Natural killer cell (primary cell): Measurements from ENCODE around the gene POLR2B. TPM values are rescaled to one million over a fixed set of nuclear protein-coding genes. Genes with fewer than 3 reads are reported as not detected.
A peak's percentile ranks its signal among the peaks of the same experiment; 100 is the strongest.
"Not testable (repeated sequence)": the region's sequence is repeated elsewhere in the genome, so short reads cannot be mapped to it uniquely, and the experiment has no call there.

Source experiments
- ATAC-seq, 3 donors: fragments of 150-1000 bp in 2 of 3; fragments of 200-7000 bp in 1 of 3; cut with Tn5 transposase; 1 replicate in 1 of 3; 2 replicates in 2 of 3; pipeline ENCODE4 v1.10.0; 2021; ENCODE audit warnings: mild to moderate bottlenecking in 2 of 3, moderate library complexity in 2 of 3
- DNase-seq, 2 donors: peaks; one replicate each; pipeline versions ENCODE4 v3.0.0 to v3.0.0-alpha.2; 2013 to 2021; ENCODE audit warnings: mixed read lengths in 1 of 2
- H3K27ac ChIP-seq: one replicate; pipeline ENCODE4 v1.5.1; 2013; ENCODE audit warnings: mild to moderate bottlenecking, low read length
- H3K27me3 ChIP-seq: one replicate; pipeline ENCODE4 v1.6.1; 2013; ENCODE audit warnings: low read length; ENCODE audit not compliant: control insufficient read depth, insufficient read depth
- H3K36me3 ChIP-seq: one replicate; pipeline ENCODE4 v1.6.1; 2013; ENCODE audit warnings: low read length; ENCODE audit not compliant: control insufficient read depth, insufficient read depth
- H3K4me1 ChIP-seq: one replicate; pipeline ENCODE4 v1.6.1; 2013; ENCODE audit warnings: low read length; ENCODE audit not compliant: control insufficient read depth, insufficient read depth
- H3K4me3 ChIP-seq: one replicate; pipeline ENCODE4 v1.5.1; 2013; ENCODE audit warnings: low read length
- H3K9me3 ChIP-seq: one replicate; pipeline ENCODE4 v1.6.1; 2013; ENCODE audit warnings: low read length; ENCODE audit not compliant: control insufficient read depth, insufficient read depth
- H3K27ac Mint-ChIP-seq, 2 donors: one replicate each; pipeline ENCODE4 v1.8.0; 2022; ENCODE audit warnings: mild to moderate bottlenecking in 2 of 2, mixed read lengths in 2 of 2, moderate library complexity in 1 of 2
- H3K27me3 Mint-ChIP-seq, 2 donors: one replicate each; pipeline ENCODE4 v1.8.0; 2022; ENCODE audit warnings: low read depth in 2 of 2, mixed read lengths in 2 of 2
- H3K36me3 Mint-ChIP-seq: one replicate; pipeline ENCODE4 v1.8.0; 2022; ENCODE audit warnings: mixed read lengths
- H3K4me1 Mint-ChIP-seq, 2 donors: one replicate each; pipeline ENCODE4 v1.8.0; 2022; ENCODE audit warnings: mixed read lengths in 2 of 2
- H3K4me3 Mint-ChIP-seq: one replicate; pipeline ENCODE4 v1.8.0; 2022; ENCODE audit warnings: mild to moderate bottlenecking, moderate library complexity, mixed read lengths
- H3K9me3 Mint-ChIP-seq, 2 donors: one replicate each; pipeline ENCODE4 v1.8.0; 2022; ENCODE audit warnings: mixed read lengths in 2 of 2
- CTCF ChIP-seq: fragments of 200-600 bp; IDR thresholded peaks from one replicate; pipeline ENCODE4 v1.8.0; 2022; ENCODE audit warnings: antibody characterized with exemption
- WGBS: methylation state at CpG from one replicate; pipeline ENCODE4 v1.1.7; 2013; ENCODE audit warnings: missing lambda C conversion rate; ENCODE audit not compliant: insufficient coverage; 5-methylcytosine and 5-hydroxymethylcytosine counted together
- intact Hi-C: fragments of 100-400 bp; cut with micrococcal nuclease; formaldehyde crosslinking; loops from one replicate; pipeline ENCODE4 v1.14.2; 2022
- total RNA-seq, 4 donors: library from RNA; stranded (reverse); fragments of 120-200 nt in 1 of 4; gene quantifications; one replicate each; pipeline versions ENCODE4 v1.2.3 to v1.2.4, GENCODE V29; 2013 to 2022

The POLR2B gene
- total RNA-seq, 3 donors from 2014 or later (not counting 1 experiment from before 2014, with no cell fraction given): 108 to 113 (median 110) TPM

- Mint-ChIP-seq H3K27ac (peak overlapping the region in 1 of 2 donors; percentile 8), H3K9me3 (no peaks in the 10 kb centered on the region), H3K27me3 (no peaks in the 10 kb centered on the region), H3K36me3 (no peaks in the 10 kb centered on the region), H3K4me1 (peaks cover 4 to 8% of the 10 kb centered on the region in 2 donors), H3K4me3 (no peak overlapping the region)
- ATAC-seq: no peak
- intact Hi-C loops: no loop called here
- no peaks in the 10 kb centered on the region for H3K9me3 ChIP-seq
- H3K36me3 ChIP-seq: peaks cover 15% of the 10 kb centered on the region
- 99% methylated on average over 4 of the region's 6 CpGs for WGBS
- TF ChIP-seq CTCF: no peak
- H3K4me3 ChIP-seq: no peak overlapping the region
- no peaks in the 10 kb centered on the region for H3K27me3 ChIP-seq
- no peaks in the 10 kb centered on the region for H3K4me1 ChIP-seq
- no peak for DNase-seq
- no peak overlapping the region for H3K27ac ChIP-seq
Observed at GRCh38 chr4:56937262-56937661, 41.4 kb upstream of the POLR2B start.

GRCh38 chr4:56939826-56940225 lies 38.9 kb upstream of the POLR2B start:
- H3K4me1 ChIP-seq, H3K36me3 Mint-ChIP-seq, H3K27me3 ChIP-seq, intact Hi-C loops, H3K4me3 ChIP-seq, H3K27ac Mint-ChIP-seq, DNase-seq, H3K27ac ChIP-seq, ATAC-seq, H3K4me3 Mint-ChIP-seq, H3K27me3 Mint-ChIP-seq, H3K9me3 ChIP-seq, H3K4me1 Mint-ChIP-seq, H3K9me3 Mint-ChIP-seq, H3K36me3 ChIP-seq: not testable (repeated sequence)
- WGBS: 96% methylated on average over 14 of the region's 14 CpGs

- Histone ChIP-seq H3K4me3 (no peak overlapping the region), H3K27ac (no peak overlapping the region), H3K36me3 (peaks cover 7% of the 10 kb centered on the region), H3K27me3 (no peaks in the 10 kb centered on the region), H3K4me1 (no peaks in the 10 kb centered on the region), H3K9me3 (no peaks in the 10 kb centered on the region)
- H3K27ac Mint-ChIP-seq: no peak overlapping the region
- H3K27me3 Mint-ChIP-seq: no peaks in the 10 kb centered on the region
- 98% methylated on average over 11 of the region's 12 CpGs for WGBS
- peaks cover 0 to 2% of the 10 kb centered on the region in 2 donors for H3K4me1 Mint-ChIP-seq
- H3K36me3 Mint-ChIP-seq: no peaks in the 10 kb centered on the region
- DNase-seq (no peak), ATAC-seq (no peak)
- intact Hi-C loops: no loop called here
- TF ChIP-seq CTCF: no peak
- H3K9me3 Mint-ChIP-seq: no peaks in the 10 kb centered on the region
- no peak overlapping the region for H3K4me3 Mint-ChIP-seq
Observed at GRCh38 chr4:56940403-56940802, 38.3 kb upstream of the POLR2B start.

GRCh38 chr4:56940971-56941370 lies 37.7 kb upstream of the POLR2B start:
- no peaks in the 10 kb centered on the region for H3K9me3 ChIP-seq
- ATAC-seq (no peak), DNase-seq (no peak)
- Mint-ChIP-seq H3K27ac (no peak overlapping the region), H3K27me3 (no peaks in the 10 kb centered on the region), H3K4me1 (no peaks in the 10 kb centered on the region), H3K4me3 (no peak overlapping the region), H3K36me3 (no peaks in the 10 kb centered on the region), H3K9me3 (no peaks in the 10 kb centered on the region)
- no peak overlapping the region for H3K27ac ChIP-seq
- peaks cover 7% of the 10 kb centered on the region for H3K36me3 ChIP-seq
- H3K4me3 ChIP-seq: no peak overlapping the region
- no peaks in the 10 kb centered on the region for H3K4me1 ChIP-seq
- no peak for TF ChIP-seq CTCF
- no peaks in the 10 kb centered on the region for H3K27me3 ChIP-seq
- intact Hi-C loops: no loop called here
